NCI-H446 (cell line): Measurements from ENCODE around the gene COL5A1.

ENCODE experiments used
- DNase-seq, 2 experiments: peaks; one replicate each; lab custom pipeline; 2025; lab: John Stamatoyannopoulos, UW

COL5A1 gene

DNA sequence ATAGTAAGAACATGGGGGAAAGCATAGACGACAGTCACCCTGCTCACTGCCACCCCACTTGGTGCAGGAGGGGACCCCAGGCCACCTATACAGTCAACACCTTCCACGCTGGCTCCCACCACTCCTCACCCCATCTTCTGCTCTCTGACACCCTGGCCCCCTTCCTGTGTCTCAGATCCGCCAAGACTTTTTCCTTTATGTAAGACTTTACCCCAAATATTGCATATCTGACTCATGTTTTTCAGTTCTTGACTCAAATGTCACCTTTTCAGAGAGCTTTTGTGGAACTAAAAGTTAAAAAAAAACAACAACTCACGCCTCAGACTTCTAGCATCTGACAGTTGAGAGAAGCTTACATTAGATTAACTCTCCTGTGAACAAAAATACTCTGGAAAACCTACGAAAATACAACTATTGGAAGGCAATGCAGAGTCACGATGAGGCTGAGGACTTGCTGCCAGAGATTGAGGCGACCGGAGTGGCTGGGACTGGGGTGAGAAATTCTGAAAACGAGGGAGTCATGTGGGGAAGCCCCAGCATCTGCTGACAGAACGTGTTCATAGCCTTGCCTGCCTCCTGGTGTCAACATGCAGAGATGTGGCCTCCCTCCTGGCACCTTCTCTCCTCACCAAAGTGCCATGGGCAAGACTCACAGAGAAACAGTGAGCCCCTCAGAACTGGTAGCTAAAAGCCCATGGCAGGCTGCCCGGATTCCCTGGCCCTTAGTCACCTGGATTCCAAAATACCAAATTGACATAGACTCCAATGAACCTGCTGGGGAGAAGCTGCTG, 216.6 kb downstream of the COL5A1 start:
- DNase-seq, result peak in 1 of 2 experiments; percentile 40

DNA sequence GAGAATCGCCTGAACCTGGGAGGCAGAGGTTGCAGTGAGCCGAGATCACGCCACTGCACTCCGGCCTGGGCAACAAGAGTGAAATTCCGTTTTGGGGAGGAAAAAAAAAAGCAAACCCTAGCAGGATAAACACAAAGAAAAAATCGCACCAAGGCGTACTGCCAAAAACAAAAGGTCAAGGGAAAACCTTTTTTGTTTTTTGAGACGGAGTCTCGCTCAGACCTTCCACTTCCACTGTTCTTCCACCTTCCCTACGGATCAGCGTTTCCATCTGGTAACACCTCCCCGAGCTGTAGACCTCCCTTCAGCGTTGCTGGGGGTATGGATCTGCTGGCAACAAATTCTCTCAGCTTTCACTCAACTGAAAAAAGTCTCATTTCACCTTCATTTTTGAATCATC, 218.9 kb downstream of the COL5A1 start:
- DNase-seq, result no peak

DNA sequence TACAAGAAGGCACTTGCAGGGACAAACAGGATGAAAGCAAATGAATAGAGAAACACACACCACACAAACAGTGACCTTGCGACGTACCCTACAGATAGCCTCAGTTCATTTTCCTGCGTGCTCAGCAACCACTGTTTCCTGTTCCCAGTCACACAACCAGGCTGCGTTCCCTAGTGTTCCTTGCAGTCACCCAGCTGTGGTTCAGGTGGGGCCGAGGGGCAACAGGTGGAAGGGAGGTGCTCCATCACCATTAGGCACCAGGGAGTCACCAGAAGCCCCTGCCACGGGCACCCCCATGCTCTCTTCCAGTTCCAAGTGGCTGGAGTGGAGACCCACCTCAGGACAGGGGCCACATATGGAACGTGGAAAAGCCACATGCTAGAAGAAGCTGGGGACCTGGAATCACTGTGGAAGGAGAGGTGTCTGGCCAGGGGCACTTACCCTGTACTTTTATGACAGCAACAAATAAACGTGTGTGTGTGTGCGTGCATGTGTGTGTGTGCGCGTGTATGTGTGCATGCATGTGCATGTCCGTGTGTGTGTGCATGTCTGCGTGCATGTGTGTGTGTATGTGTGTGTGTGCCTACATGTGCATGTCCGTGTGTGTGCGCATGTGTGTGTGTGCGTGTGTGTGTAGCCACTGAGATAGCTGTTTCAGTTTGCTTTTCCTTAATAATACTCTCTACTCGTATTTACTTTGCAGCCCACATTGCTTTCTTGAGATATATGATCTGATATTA, 220.2 kb downstream of the COL5A1 start:
- no peak for DNase-seq

DNA sequence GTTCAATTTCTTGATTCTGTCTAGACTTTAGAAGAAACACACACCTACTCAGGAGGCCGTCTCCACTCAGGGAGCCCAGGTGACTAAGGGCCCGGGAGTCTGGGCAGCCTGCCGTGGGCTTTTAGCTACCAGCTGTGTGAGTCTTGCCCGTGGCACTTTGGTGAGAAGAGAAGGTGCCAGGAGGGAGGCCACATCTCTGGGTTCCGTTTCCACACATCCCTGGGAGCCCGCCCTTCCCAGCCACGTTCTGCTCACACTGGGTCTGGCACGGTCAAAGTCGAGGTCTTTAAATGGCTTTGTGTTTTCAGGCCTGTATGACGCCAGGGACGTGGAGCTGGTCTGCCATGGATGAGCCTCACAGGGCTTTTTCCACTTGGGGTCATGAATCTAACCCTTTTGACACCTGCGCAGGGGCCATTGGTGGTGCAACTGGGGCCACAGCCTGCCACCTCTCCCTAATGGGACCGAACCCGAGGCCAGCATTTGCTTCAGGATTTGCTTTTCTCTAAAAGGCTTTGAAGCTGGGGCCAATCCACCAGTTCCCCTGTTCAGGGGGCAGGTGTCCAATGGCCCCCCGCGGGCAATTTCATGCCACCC, 221.8 kb downstream of the COL5A1 start:
- no peak for DNase-seq

DNA sequence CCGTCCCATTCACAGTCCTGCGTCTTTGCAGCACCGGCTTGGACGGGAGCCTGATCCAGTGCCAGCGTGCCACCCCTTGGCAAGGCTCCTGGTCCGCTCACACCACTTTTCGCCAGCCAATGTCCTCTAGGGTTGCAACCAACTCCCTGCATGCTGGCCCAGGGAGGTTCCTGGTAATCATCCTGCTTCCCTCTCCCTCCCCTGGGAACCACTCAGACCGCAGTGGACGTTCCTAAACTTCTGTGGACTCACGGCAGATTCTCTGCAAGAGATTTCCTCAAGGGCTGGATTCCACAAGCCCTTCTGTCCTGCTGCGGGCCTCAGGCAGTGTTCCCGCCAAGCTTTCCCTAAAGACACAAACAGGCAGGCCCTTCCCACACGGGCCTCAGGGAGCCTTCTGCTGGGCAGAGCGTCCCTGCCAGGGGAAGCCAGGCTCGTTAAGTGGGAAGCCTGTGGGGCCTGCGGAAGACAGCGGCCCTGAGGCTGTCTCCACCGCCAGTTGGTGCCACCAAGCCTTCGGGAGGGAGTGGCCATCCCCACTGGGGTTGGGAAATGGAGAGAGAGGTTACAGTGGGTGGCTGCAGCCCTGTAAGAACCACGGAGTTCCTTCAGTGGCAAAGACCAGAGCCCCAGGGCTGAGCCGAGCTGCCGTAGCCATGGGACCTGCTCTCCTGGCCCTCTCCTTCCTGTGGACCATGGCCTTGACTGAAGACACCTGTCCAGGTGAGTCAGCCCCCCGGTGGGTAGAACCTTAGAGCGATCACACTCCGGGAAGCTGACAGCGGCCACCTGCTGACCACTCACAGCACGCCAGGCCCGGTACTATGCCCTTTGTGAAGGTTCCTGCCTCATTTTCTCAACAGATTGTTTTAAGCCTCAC, 222.6 kb downstream of the COL5A1 start:
- DNase-seq, result peak; percentile 22 to 47

DNA sequence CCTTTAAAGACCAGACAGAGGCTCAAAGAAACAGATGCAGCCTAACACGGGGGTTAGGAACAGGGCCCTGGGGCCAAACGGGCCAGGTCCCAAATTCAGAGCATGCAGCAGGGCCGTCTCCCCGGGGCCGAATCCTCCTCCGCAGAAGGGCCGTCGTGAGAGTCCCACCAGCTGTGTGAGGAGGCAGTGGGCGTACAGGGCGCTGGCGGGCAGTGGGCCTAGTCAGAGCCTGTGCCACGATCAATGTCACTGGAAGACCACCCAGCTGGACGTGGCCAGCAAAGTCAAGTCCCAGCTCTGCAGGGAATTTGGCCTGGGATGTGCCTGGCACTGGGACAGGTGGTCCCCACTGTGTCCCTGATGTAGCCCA, 223.2 kb downstream of the COL5A1 start:
- DNase-seq, result no peak

DNA sequence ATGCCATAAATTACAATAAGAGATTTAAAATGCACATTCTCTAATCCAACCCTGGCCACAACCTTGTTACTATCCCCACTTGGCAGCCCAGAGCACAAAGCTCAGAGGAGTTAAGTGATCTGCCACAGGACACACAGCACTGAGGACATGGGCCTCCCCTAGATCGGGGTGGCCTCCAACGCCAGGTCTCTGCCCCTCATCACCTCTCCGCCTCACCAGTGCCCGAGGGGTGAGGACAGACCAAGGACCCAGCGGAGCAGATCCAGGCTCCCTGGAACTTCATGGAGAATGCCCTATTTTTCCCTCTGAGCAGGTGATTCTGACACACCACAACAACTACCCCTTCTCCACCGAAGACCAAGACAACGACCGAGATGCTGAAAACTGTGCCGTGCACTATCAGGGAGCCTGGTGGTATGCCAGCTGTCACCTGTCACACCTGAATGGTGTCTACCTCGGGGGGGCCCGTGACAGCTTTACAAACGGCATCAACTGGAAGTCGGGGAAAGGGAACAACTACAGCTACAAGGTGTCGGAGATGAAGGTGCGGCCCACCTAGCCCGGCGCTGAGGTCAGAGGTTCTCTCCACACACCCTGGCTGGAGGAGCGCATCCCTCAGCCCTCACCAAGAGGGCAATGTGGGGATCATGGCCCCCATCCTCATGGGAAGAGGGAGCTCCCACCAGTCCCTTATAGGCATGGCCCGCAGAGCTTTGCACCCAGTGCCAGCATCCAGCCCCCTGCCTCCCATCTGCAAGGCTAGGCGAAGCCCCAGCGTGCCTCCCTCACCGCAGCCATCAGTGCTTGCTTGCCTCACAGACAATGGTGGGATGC, 226.5 kb downstream of the COL5A1 start:
- no peak for DNase-seq

DNA sequence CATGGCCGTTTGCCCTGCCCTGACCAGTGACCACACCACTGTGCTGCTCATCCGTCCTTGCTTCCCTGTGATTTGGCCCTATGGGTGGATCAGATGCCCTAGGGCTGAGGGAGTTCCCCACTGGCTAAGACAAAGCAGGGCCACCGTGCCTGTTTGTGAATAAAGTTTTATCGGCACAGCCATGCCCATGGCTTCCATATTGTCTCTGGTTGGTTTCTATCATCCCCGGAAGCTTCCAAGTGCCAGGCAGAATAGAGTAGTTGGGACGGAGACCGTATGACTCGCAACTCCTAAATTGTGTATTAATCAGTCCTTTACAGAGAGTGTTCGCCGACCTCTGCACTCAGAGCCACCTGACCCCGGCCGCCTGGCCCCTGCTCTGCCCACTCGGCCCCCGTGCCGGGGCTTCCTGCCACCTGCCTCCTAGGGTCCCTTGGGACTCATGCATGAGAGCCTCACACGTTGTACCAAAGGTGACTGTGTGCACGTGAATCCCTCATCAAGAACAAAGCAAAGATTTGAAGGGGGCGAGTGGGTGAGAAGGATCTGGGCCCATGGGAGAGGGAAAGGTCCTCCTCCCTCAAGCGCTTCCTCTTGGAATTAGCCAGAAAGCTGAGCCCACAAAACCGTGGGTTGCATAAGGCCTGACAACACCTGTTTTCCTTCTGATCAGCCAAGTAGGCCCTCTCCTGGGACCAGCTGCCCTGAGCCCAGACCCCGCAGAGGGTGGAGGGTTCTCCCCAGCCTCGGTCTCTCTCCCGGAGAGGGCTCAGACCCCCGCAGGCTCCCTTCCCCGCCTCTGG, 227.3 kb downstream of the COL5A1 start:
- DNase-seq, result no peak

DNA sequence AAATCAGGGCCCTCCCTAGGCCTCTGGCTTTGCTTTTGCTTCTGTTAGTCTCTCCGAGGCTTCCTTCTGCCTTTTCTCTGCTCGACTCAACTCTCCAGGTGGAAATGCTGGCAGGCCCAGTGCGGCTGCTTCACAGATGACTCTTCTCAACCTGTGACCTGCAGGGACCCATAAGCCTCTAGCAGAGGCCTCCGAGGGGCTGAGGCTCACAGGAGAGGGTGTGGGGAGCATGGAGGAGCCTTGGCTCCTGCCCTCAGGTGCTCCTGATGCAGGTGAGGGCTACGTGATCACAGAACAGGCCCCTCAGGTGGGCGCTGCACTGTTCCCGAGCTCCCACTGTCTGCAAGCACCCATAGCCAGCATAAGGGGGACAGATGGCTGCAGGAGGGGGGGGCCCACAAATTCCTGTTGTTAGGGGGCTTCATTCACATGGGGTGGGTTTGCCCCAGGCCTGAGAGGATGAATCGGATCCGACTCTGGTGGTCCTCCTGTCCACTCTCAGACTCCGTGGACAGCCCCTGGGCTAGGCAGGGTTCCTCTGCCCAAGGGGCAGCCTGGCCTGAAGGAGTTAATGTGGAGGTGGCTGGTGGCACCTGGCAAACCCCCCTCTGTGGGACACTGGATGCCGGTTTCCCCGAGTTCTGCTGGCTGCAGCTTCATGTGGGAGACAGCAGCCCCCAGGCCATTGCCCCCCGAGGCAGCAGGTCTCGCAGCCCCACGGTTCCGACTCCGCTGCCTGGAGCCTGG, 228.1 kb downstream of the COL5A1 start:
- no peak for DNase-seq

DNA sequence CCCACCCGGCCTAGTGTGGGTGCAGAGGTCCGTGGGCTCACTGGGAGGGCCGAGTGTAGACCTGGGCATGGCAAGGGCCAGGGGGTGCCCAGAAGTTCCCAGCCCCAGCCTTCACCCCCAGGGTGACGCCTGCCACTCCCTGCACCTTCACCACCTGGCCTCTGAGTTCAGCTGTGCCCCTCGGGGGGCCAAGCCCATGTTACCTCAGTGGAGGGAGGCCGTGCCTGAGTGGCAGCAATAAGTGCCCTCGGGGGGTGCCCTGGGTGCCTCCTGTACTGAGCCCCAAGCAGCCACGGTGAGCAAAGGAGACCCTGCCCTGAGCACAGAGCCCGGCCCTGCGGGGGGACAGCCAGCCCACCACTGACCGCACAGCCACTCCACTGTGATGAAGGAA, 228.7 kb downstream of the COL5A1 start:
- no peak for DNase-seq

DNA sequence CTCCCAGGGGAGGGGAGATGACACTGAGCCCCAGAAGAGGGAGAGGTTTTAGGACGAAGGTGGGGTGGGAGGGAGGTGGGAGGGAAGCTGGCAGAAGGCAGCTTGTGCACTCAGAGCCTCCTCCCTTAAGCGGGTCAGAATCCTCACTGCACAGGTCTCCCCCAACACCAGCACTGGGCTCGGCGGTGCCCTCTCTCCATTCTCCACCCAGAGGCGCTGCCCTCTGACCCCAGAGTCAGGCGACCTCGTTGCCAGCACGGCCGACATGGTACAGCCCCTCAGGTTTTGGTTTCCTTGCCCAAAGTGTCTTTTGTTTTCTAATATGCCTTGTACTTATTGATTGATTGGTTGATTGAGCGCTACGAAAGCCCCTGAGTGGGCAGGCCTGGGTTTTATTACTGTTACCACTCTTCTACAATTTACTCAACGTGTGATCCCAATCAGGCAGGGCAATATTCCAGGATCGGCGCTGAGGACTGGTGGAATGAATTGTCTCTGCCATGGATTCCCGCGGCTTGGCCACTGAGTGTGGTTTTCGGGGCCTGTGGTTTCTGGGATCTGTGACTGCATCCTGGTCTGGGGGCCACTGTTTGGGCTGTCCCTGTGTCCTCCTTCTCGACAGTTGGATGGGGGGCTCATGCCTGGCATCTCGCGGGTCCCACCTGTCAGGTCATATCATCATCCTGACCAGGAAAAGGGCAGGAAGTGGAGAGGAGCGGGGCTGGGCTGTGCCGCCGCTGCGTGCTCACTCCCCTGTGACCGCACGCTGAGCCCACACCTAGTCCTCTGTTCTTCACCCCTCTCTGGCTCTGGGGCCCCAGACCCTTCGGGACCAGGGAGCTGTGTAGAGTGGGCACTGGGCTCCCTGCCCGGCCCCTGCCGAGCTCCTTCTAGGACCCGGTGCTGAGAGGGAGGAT, 229.4 kb downstream of the COL5A1 start:
- DNase-seq, result no peak

DNA sequence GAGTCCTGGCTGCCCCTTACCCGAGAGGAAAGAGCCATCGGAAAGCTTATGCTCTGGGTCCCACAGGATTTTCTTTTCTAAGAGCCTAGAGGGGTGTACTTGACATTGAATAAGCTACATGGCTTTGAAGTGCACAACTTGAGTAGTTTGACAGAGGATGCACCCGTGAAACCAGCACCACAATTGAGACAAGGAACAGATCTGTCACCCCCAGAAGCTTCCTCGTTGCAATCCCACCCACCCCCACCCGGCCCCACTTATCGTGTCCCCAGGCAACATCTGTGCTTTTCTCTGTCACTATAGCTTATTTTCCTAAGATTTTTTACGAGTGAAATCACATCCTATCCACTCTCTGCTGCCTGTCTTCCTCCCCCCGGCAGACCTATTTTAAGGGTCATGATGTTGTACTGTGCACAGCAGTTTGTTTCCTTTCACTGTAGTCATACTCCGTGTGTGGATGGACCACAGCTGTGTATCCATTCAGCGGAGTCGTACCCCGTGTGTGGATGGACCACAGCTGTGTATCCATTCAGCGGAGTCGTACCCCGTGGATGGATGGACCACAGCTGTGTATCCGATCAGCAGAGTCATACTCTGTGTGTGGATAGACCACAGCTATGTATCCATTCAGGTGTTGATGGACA, 230.2 kb downstream of the COL5A1 start:
- DNase-seq, result no peak

DNA sequence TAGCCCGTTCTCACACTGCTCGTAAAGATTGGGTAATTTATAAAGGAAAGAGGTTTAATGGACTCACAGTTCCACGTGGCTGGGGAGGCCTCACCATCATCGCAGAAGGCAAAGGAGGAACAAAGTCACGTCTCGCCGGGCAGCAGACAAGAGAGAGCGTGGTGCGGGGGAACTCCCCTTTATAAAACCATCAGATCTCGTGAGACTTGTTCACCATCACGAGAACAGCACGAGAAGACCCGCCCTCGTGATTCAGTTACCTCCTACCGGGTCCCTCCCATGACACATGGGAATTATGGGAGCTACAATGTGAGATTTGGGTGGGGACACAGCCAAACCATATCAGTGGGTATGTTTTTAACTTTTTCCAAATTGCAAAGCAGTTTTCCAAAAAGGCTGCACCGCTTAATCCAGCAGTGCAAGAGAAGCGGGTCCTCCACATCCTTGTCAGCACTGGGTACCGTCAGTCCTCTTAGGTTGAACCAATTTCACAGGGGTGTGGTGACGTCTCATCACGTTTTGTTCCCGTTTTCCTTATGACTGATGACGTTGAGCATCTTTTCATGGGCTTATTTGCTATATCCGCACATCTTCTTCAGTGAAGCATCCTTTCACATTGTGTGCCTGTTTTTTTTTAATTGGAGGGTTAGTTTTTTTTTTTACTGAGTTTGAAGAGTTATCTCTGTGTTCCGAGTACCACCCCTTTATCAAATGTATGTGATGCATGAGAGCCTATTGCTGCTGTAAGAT, 231.1 kb downstream of the COL5A1 start:
- DNase-seq, result no peak

DNA sequence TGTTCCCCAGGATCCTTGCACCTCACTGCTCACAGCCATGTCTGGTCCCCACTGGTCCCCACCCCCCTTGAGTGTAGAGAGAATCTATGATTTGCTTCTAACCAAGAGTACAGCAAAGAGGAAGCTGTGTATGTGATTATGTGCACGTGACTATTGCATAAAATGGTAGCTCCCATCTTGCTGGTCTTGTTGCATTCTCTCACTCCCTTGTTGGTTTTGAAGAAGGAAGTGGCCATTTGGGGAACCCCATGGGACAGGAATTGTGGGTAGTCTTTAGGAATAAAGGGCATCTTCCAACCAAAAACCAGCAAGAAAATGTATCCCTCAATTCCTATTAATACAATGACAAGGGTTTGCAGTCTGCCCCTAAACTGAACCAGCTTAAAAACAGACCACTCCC, 233.8 kb downstream of the COL5A1 start:
- no peak for DNase-seq

DNA sequence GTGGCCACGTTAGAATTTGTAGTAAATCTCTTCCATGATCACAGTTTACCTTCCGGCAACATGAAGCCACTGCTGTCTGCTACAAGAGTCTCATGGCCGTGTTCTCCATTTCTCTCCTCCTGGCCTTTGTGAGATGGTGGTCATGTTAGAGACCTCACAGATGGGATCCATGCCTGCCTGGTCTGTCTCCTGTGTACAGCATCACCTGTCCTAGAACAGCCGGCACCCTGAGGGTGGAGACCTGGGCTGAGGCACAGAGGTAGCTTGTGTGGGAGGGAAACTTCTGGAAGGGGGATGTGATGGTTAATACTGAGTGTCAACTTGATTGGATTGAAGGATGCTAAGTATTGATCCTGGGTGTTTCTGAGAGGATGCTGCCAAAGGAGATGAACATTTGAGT, 235.9 kb downstream of the COL5A1 start:
- no peak for DNase-seq

DNA sequence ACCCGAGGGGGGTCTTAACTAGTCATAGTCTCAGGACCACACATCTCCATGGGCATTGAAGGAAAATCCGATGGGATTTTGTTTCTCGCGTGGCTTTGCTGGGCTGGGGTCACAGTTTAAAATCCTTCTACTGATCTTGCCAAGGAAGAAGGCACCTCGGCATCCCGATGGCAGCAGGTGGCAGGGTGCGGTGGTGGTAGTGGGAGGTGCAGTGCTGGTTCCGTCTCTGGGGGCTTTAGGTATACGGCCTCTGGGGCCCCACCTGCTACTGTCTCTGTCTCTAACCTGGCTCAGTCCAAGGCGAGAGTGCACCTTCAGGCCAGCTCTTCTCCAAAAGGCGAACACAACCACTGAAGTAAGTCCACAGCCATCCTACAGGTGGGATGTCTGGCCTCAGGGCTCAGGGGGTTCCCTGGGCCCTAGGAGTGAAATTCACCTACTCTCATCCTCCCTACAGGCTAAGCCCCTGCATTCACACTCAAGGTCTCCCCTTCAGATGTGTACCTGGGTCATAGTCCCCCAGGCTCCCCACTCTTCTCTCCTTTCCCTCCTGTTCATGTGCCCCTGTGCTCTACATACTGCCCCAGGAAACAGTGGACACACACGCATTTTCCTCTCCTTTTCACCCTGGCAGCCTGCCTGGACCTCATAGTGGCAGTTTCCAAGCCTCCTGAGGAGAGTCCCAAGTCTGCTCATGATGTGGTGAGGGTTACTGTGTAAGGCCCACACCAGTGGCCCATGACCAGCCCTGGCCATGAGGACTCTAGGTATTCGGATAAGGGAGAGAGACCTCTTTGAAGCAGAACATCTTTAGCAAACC, 238.3 kb downstream of the COL5A1 start:
- no peak for DNase-seq
